HG03520 (cell line): ENCODE data around the gene TRIM16.
"Not testable (repeated sequence)": the region's sequence is repeated elsewhere in the genome, so short reads cannot be mapped to it uniquely, and the experiment has no call there.

Experiments used
- ATAC-seq: cut with Tn5 transposase; IDR thresholded peaks from one replicate; pipeline ENCODE4 v1.9.1; 2021; ENCODE audit warnings: mild to moderate bottlenecking, moderate library complexity; ENCODE audit not compliant: unreplicated experiment

The TRIM16 gene

DNA sequence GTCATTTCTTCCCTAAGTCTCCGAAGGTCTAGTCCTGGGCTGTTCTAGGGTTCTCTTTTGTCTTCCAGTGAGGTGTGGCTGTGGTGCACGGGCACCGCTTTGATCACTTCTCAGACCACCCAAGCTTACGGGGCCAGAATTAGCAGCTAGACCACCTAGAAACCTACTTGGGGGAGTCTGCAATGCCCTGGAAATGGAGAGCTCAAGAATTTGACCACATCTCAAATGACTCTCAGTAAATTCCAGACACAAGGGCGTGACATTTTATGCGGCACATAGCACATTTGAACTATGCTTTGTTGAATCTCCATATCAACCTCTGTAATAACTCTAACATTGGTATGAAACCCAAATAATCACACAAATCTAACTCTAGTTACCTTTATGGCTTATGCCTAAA lies 24.9 kb downstream of the TRIM16 start:
- no peak for ATAC-seq

DNA sequence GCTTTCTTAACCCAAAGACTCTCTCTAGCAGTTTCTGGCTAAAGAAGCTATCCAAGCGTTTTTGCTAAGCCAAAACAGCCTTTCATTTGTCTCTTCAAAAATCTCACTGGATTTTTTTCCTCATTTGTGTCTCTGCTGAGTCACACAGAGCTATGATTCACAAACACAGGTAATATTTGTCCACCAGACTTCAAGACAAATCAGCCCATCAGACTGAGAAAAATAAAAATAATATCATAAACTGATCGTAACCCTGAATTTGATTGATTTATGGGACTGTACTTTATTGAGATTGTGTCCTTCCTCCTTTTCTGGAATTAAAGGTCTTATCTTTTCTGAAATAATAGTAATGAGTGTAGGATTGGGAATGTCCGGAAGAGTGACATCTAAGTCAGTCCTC lies 25.8 kb downstream of the TRIM16 start:
- ATAC-seq: no peak

DNA sequence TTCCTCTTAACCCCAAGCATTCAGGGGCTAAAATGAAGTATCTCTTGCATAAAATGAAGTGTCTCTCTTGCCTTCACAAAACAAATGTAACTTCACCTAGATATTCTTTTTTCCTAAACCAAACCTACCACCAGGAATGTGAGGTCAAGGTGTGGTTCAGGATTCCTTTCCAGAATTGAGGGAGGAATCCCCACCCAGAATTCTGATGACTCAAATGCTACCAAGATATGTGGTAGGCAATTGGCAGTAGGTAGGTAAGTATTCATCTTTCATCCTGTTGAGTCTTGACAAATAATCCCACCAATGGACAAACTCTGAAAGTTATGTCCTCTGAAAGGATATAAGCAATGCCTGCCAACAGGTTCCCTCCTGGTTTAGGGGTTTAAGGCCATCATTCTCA lies 26.2 kb downstream of the TRIM16 start:
- no peak for ATAC-seq

DNA sequence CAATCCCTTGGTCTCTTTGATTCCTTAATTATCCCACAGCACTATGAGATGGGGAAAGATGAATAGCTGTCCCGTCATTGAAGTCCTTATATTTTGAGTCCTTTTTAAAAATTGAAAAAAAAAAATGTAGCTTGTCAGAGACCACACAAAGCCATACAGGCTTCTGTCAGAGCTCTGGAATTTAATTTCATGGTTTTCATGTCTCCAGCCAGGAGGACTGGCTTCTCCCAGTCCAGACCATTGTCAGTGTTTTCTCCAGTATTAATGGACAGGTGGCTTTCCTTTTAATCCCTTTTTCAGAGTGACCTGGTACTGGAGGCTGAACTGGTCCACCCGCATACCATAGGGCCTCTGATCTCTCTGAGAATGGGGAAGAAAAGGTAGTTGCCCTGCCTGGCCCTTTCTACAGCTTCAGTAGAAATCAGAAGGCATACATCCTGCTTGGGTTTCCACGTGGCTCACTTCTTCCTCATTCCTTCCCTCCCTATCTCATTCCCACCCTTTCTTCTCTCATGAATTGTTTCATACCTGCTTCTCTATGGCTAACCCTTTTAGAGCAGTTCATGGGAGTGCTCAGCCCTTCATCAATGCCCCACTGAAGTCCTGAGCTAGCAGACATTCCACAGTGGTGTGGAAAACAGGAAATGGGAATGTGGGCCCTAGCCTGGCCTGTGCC lies 29.1 kb downstream of the TRIM16 start:
- no peak for ATAC-seq

DNA sequence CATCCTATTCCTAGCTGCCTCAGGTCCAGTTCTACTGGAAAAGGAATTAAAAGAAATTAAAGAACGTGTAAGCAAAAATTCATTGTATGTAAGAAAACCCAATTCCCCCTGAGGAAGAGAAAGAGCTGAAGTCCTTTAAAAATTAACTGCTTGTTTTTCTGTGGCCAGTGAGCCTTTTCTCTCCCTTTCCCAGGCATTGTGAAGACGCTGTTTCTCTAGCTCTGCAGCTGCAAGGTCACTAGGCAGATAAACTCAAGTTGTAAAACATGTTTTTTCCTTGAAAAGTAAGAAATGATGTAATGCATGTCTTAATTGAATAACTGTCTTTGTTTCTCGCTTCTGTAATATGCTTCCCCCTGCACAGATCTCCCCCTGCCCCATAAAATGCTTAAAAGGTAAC lies 29.7 kb downstream of the TRIM16 start:
- ATAC-seq: not testable (repeated sequence)

DNA sequence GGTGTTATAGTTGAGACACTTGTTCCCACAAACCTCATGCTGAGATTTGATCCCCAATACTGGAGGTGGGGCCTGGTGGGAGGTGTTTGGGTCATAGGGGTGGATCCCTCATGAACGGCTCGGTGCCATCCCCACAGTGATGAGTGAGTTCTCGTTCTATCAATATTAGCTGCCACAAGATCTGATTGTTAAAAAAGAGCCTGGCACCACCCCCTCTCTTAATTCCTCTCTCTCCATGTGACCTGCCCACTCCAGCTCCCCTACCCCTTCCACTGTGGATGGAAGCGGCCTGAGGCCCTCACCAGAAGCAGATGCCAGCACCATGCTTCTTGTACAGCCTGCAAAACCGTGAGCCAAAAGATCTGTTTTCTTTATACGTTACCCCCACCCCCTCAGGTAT lies 31.2 kb downstream of the TRIM16 start:
- ATAC-seq: no peak

DNA sequence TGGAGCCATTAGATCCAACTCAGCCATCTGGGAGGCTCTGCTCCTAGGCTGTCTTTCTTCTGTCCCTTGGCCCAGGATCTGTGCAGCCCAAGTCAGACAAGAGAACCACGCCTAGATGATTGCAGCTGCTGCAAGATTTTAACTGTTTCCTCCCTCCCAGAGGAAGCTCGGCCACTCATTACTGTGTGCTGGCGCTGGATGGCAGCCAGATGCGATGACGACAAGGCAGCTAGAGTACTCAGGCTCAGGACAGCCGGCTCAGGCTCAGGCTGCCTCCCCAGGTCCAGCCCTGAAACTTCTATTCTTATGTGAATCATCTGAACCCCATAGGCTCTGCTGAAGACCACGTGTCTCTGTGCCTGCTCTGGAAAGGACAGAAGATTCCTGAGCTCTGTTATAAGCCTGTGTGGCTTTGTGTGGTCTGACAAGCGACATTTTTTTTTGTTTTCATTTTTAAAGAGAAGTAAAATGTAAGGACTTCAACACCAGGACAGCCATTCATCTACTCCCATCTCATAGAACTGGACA lies 32.5 kb downstream of the TRIM16 start:
- no peak for ATAC-seq

DNA sequence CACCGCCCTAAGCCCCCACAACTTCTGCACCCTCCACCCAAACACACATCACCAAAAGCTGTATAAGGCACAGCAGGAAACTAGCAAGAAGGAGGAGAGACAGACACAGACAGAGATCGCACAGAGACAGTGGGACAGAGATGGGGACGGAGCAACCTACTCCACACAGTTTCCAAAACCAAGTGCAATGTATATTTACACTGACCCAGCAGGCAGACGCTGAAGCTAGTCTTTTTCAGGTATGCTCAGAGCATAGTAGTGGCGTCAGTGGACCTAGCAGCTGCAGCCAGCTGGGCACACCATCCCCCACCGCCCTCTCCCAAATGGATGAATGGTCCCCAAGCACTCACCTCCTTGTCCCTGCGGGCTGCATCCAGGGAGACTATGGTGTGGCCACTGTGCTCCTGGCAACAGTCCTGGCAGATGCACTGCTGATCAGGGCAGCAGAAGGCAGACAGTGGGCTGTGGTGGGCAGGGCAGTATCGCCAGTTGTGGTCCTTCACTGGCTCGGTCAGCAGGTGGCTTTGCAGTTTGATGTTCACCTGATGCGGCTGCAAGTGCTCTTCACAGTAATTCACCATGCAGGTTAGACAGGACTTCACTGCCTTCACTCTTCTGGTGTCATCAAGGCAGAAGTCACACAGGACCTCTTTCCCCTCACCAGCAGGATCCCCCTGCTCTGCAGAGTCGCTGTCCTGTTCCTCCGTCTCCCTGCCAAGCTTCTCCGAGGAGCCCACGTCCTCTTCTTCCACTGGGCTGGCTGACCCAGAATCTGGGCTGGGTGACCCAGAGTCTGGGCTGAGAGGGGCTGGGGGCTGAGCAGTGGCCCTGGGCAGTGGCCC lies 33.1 kb downstream of the TRIM16 start:
- ATAC-seq: no peak

DNA sequence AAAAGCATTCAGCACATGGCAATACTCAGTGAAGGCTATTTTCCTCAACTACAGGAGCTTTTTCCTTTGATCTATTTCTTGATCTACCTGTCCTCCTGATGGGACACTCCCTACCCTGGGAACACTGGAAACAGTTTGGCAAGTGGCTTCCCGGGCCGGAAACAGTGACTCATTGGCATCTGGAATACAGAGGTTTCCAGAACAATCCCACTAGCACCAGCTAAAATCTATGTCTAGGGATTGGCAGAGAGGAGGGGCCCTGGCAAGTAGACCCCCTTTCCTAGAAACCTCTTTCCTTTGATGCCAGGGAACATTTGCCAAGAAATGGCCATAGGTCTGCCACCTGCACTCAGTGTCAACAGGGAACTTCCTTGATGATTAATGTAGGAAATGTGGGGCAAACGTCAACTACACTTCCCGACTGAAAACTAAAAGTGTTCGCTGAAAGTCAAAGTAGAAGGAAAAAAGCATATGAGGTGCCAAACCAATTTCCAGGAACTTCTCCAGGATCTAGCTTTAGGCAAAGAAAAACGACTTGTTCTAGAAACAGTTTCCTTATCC lies 34.2 kb downstream of the TRIM16 start:
- no peak for ATAC-seq

DNA sequence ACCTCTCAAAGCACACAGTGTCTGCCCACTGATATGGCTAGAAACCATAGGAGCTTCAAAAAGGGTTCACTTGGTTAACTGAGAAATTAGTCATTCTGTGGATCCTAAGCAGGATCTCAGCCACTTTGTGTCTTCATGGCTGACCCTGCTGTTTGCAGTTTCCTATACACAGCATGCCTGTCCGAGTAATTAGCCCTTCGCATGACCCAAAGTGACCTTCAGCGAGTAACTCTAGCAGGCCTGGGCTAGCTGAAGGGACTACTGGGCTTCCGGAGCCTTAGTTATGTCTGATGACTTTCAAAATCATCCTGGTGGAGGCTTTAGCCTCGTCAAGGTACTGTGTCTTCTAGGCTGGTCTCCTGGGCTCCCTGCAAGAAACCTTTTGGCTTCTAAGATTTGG lies 35.7 kb downstream of the TRIM16 start:
- no peak for ATAC-seq

DNA sequence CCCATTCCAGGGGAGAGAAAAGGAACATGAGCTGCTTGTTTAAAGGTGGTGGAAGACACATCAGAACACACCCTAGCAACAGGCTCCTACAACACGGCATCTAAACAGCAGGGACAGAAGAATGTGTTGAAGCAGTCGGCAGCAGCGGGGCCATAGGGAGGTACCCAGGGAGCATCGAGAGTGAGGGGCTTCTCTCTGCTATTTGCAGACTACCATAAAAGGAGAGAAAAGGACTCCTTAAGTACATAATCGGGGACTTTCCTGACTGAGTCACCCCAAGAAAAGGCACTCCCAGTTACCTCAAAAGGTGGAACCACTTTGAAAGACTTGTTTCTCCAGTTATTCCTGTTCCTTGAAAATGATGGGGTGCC lies 38.2 kb downstream of the TRIM16 start:
- peak; percentile 48 for ATAC-seq

DNA sequence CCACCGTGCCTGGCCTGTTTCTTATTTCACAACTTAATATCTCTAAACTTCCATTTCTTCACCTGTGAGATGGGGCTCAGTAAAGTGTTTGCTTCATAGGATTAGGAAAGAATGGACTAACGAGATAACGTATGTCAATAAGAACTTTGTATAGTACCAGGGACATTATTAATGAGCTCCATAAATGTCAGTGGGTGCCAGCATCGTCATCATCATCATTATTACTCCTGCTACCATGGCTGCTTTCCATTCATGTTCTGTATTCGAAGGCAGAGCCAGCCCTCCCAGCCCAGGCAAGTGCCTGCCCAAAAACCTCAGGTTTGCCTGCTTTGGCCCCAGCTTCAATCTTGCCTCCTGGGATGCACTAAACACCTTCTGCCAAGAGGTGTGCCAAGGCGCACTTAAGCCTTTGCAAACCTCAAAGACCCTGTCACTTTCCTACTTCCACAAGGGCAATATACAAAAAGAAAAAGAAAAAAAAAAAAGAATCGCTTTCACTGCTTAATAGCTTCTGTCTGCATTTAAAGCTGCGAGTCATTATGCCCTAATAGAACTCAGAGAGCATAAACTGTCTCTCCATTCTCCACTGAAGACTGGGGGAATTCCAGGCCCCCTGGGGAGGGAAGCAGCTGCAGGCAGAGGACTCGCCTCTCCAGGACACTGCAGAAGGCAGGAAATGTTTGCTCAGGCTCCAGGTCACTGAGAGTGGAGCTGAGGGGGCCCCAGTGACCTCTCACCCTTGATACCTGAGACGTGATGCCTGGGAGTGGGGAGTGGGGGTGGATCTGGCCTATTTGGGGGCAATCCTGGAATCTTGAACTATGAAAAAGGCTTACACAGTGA lies 38.8 kb downstream of the TRIM16 start:
- not testable (repeated sequence) for ATAC-seq

DNA sequence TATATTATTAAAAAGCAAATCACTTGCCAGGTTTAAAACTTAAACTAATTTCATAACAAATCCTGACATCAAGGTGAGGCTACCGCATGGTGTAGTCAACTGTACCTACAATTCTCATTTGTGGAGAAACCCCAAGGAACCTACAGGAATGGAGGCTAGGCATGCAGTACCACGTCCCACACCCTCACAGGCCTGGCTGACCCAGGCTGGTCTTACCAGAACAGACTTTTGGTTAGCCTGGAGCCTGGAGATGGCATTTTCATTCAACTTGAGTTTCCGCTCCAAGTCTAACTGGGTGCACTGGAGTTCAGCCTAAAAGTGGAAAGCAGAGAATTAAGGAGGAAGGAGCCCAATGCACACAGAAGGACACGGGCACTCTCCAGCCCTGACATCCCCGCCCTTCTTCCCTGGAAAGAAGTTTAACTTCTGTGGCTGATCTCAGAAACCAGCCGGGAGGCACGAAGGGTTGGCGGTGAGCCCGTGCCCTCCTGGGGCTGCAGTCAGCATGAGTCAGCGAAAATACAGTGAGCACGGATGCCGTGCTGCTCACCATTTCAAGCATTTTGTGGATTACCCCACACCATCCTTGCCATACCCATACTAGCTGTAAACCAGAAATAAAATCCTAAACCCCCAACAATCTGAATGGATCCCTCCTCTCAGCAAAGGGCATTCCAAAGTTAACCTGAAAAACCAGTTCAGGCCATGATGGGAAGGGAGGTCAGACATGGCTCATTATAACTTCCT lies 41.4 kb downstream of the TRIM16 start:
- not testable (repeated sequence) for ATAC-seq

DNA sequence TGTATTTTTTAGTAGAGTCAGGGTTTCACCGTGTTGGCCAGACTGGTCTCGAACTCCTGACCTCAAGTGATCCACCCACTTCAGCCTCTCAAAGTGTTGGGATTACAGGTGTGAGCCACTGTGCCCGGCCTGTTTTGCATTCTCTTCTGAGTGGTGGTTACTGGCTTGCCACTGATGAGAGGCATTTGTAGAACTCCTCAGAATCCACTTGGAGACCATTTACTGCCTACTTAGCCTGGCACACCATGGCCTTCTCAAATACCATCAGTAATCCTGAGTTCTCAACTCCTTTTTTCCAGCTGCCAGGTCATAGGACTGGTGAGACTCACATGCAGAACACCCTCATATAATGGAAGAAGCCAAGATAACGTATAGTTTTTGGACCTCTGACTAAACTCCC lies 42.1 kb downstream of the TRIM16 start:
- ATAC-seq: not testable (repeated sequence)

DNA sequence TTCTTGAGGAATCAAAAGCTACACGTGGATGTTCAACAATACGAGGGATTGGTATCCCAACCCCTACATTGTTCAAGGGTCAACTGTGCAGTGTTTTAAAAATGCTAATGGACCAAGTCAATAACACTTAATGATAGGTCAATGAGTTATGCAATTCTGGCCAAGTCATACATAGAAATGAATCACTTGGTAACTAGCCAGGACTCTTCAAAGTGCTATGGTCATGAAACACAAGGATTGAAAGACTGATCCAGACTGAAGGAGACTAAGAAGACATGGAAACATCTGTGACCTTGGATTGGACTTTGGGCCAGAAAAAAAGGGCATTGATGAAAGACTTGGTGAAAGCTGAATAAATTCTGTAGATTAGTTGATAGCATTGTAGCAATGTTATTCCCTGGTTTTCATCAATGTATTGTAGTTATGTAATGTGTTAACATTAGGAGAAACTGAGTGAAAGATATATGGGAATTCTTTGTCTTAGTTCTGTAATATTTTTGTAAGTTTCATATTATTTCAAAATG lies 53.1 kb downstream of the TRIM16 start:
- ATAC-seq: not testable (repeated sequence)

DNA sequence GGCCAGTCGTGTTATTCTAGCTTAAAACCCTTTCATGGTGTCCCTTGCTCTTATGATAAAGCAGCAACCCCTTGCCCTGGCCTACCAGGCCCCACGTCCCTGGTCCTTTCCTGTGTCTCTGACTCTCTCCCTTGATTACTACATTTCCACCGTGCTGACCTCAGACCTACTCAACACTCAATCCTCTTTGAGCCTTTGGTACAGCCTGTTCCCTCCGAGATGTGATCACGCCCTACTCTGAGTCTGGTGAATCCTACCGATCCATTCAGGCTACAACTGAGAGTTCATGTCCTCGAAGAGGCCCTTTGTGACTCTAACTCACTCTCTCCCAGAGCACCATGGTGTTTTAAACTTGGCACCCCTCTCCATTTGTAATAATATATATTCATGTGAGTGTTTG lies 54.1 kb downstream of the TRIM16 start:
- ATAC-seq: not testable (repeated sequence)

DNA sequence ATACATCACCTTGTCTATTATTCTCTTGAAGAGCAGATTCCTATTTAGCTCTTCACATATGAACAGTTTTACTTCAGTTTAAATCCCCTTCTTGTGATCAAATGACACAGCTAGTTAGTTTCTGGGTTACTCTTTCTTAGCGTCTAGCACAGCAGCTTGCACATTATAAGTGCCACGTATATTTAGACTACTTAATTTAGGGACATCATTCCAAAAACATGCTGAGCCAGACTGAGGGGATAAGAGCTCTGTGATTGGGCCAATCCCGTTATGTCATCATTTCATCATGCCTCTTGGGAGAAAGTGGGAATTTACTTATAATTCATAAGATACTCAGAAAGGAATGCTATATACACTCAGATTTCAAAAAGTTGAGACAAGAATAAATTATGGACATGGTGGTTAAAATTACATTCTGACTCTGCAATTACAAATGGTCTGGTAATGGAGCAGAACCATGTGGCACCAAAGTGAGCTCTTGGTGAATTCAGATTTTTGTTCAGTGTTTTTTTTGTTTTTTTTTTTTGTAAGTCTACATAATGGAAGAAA lies 60.4 kb downstream of the TRIM16 start:
- ATAC-seq: not testable (repeated sequence)

DNA sequence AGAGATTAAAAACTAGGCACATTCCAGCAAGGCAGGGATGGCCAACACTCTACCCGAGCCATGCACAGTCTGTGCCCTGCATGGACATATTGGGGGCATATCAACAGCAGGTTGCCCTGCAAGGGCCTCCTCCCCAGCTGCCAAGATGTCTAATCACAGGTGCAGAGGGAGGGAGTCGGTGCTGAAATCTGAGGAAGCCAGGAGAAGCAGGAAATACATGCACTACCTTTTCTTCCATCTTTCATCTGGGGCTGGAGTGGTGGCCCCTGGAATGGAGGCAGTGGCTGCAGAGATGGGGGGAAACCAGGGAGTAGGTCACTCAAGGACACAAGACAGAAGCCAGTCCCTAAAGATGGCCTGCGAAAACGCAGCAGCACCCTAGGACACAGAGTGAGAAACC lies 60.9 kb downstream of the TRIM16 start:
- not testable (repeated sequence) for ATAC-seq

DNA sequence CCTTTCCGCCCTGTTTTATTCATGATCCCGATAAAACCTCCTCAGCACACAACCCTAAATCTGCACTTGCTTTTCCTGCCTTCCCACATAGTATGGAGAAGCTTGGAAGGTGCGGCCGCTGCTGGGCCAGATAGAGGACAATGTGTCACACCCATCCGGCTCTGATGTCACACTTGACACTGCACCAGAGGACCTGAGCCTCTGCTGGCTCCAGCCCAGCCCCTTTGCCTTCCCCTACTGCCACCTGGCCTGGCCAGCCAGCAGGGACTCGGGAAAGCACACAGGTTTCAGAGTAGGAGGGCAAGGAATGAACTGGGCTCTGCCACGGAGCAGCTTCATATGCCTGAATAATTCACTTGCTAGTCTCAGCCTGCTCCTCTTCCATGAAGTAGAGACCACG lies 62.0 kb downstream of the TRIM16 start:
- ATAC-seq: not testable (repeated sequence)
